Keratinocyte (primary cell): ENCODE data around the gene BFSP2.

Experiments
- EZH2 ChIP-seq: IDR thresholded peaks from one replicate; pipeline ENCODE4 v1.6.1; 2012; ENCODE audit warnings: inconsistent platforms, mild to moderate bottlenecking, low read length, moderate library complexity
- TF ChIP-seq, protein P1 (sequence below), 3 experiments: IDR thresholded peaks in 1 of 3; conservative IDR thresholded peaks in 1 of 3; optimal IDR thresholded peaks in 1 of 3; 2 replicates in 2 of 3; 3 replicates in 1 of 3; pipeline versions ENCODE3 to v1.5.1; 2011; ENCODE audit warnings: low read length in 3 of 3, mild to moderate bottlenecking in 3 of 3, moderate library complexity in 2 of 3, control low read depth in 1 of 3, inconsistent platforms in 1 of 3; ENCODE audit not compliant: insufficient read depth in 2 of 3; ENCODE audit errors: extremely low read depth in 1 of 3

DNA sequence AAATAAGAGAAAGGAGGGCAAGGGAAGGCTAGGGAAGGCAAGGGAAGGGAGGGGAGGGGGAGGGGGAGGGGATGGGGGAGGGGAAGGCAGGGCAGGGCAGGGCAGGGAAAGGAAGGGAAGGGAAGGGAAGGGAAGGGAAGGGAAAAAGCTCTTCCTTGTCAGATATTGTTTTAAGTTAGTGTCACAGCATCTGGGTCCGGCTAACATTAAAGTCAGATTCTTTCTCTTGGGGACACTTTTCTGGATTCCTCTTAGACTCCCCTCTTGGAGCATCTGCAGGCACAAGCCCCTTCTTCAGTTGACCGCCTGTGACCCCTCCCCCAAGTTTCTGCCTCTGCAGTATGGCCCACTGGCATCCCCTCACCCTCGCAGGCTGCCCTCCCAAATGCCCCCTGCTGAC, 26.0 kb downstream of the BFSP2 start:
- TF ChIP-seq, protein P1, sequence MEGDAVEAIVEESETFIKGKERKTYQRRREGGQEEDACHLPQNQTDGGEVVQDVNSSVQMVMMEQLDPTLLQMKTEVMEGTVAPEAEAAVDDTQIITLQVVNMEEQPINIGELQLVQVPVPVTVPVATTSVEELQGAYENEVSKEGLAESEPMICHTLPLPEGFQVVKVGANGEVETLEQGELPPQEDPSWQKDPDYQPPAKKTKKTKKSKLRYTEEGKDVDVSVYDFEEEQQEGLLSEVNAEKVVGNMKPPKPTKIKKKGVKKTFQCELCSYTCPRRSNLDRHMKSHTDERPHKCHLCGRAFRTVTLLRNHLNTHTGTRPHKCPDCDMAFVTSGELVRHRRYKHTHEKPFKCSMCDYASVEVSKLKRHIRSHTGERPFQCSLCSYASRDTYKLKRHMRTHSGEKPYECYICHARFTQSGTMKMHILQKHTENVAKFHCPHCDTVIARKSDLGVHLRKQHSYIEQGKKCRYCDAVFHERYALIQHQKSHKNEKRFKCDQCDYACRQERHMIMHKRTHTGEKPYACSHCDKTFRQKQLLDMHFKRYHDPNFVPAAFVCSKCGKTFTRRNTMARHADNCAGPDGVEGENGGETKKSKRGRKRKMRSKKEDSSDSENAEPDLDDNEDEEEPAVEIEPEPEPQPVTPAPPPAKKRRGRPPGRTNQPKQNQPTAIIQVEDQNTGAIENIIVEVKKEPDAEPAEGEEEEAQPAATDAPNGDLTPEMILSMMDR (optimal IDR thresholded peaks at IDR 0.05 in 1 of 3, IDR thresholded peaks at IDR 0.05 in 1 of 3, conservative IDR thresholded peaks at IDR 0.05 in 1 of 3; ENCODE audit: extremely low read depth in 1 of 3, insufficient read depth in 2 of 3, low read length in 3 of 3): no peak
- no peak for TF ChIP-seq EZH2
